Natural killer cell (primary cell): ENCODE results near the gene TERC. TPM values are rescaled to one million over a fixed set of nuclear protein-coding genes. Genes with fewer than 3 reads are reported as not detected.
A peak's percentile ranks its signal among the peaks of the same experiment; 100 is the strongest.

ENCODE experiments used
- ATAC-seq, 3 donors: fragments of 150-1000 bp in 2 of 3; fragments of 200-7000 bp in 1 of 3; cut with Tn5 transposase; 1 replicate in 1 of 3; 2 replicates in 2 of 3; pipeline ENCODE4 v1.10.0; 2021; ENCODE audit warnings: mild to moderate bottlenecking in 2 of 3, moderate library complexity in 2 of 3
- DNase-seq, 2 donors: peaks; one replicate each; pipeline versions ENCODE4 v3.0.0 to v3.0.0-alpha.2; 2013 to 2021; ENCODE audit warnings: mixed read lengths in 1 of 2
- H3K27ac ChIP-seq: one replicate; pipeline ENCODE4 v1.5.1; 2013; ENCODE audit warnings: mild to moderate bottlenecking, low read length
- H3K27me3 ChIP-seq: one replicate; pipeline ENCODE4 v1.6.1; 2013; ENCODE audit warnings: low read length; ENCODE audit not compliant: control insufficient read depth, insufficient read depth
- H3K36me3 ChIP-seq: one replicate; pipeline ENCODE4 v1.6.1; 2013; ENCODE audit warnings: low read length; ENCODE audit not compliant: control insufficient read depth, insufficient read depth
- H3K4me1 ChIP-seq: one replicate; pipeline ENCODE4 v1.6.1; 2013; ENCODE audit warnings: low read length; ENCODE audit not compliant: control insufficient read depth, insufficient read depth
- H3K4me3 ChIP-seq: one replicate; pipeline ENCODE4 v1.5.1; 2013; ENCODE audit warnings: low read length
- H3K9me3 ChIP-seq: one replicate; pipeline ENCODE4 v1.6.1; 2013; ENCODE audit warnings: low read length; ENCODE audit not compliant: control insufficient read depth, insufficient read depth
- H3K27ac Mint-ChIP-seq, 2 donors: one replicate each; pipeline ENCODE4 v1.8.0; 2022; ENCODE audit warnings: mild to moderate bottlenecking in 2 of 2, mixed read lengths in 2 of 2, moderate library complexity in 1 of 2
- H3K27me3 Mint-ChIP-seq, 2 donors: one replicate each; pipeline ENCODE4 v1.8.0; 2022; ENCODE audit warnings: low read depth in 2 of 2, mixed read lengths in 2 of 2
- H3K36me3 Mint-ChIP-seq: one replicate; pipeline ENCODE4 v1.8.0; 2022; ENCODE audit warnings: mixed read lengths
- H3K4me1 Mint-ChIP-seq, 2 donors: one replicate each; pipeline ENCODE4 v1.8.0; 2022; ENCODE audit warnings: mixed read lengths in 2 of 2
- H3K4me3 Mint-ChIP-seq: one replicate; pipeline ENCODE4 v1.8.0; 2022; ENCODE audit warnings: mild to moderate bottlenecking, moderate library complexity, mixed read lengths
- H3K9me3 Mint-ChIP-seq, 2 donors: one replicate each; pipeline ENCODE4 v1.8.0; 2022; ENCODE audit warnings: mixed read lengths in 2 of 2
- CTCF ChIP-seq: fragments of 200-600 bp; IDR thresholded peaks from one replicate; pipeline ENCODE4 v1.8.0; 2022; ENCODE audit warnings: antibody characterized with exemption
- WGBS: methylation state at CpG from one replicate; pipeline ENCODE4 v1.1.7; 2013; ENCODE audit warnings: missing lambda C conversion rate; ENCODE audit not compliant: insufficient coverage; 5-methylcytosine and 5-hydroxymethylcytosine counted together
- intact Hi-C: fragments of 100-400 bp; cut with micrococcal nuclease; formaldehyde crosslinking; loops from one replicate; pipeline ENCODE4 v1.14.2; 2022
- total RNA-seq, 4 donors: library from RNA; stranded (reverse); fragments of 120-200 nt in 1 of 4; gene quantifications; one replicate each; pipeline versions ENCODE4 v1.2.3 to v1.2.4, GENCODE V29; 2013 to 2022

The TERC gene
- total RNA-seq, 3 donors from 2014 or later (not counting 1 experiment from before 2014, with no cell fraction given): 0.92 to 2.7 (median 1.3) TPM

DNA sequence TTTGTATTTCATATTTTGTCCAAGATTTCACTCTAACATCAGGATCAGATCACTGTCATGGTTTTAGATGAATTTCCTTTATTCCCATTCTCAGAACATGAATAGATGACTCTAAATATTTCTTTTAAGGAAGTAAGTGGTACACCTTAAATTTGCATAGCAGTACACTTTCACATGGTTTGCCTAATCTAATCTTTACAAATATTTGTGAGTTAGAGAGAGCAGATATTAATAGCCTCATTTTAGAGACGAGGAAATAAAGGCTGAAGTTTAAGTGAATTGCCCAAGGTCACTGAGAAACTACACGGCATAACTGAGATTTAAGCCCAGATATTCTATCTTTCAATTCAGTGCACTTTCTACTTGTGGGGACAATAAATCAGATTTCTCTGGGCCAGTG, 14.2 kb downstream of the TERC start:
- H3K27ac Mint-ChIP-seq: no peak overlapping the region
- WGBS: 73% methylated on average over 2 of the region's 2 CpGs
- H3K27me3 Mint-ChIP-seq: peaks cover 35 to 41% of the 10 kb centered on the region in 2 donors
- no peaks in the 10 kb centered on the region for H3K9me3 Mint-ChIP-seq
- H3K36me3 Mint-ChIP-seq: no peaks in the 10 kb centered on the region
- no peak for ATAC-seq
- Histone ChIP-seq H3K4me3 (no peak overlapping the region), H3K27me3 (peaks cover 13% of the 10 kb centered on the region), H3K36me3 (no peaks in the 10 kb centered on the region), H3K9me3 (no peaks in the 10 kb centered on the region), H3K27ac (no peak overlapping the region), H3K4me1 (no peaks in the 10 kb centered on the region)
- DNase-seq: no peak
- H3K4me1 Mint-ChIP-seq: no peaks in the 10 kb centered on the region
- TF ChIP-seq CTCF: no peak
- no peak overlapping the region for H3K4me3 Mint-ChIP-seq
- intact Hi-C loops: no loop called here

DNA sequence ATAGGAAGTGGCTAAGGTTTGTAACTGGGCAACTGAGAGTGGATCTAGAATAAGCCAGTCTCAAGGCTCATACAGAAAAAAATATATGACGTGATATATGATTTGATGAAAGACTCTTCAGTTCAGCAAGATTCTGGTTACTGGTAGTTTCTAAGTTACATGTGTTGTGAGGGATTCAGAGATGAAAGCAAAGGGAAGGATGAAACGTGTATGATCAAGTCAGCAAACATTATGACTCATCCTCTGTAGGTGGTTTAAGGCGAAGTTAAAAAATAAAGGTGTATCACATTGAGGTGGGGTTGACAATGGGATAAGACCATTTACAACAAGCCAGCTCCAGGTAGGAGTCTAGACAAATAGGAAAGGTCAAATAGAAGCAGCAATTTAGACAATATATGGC, 16.2 kb downstream of the TERC start:
- no peak overlapping the region for H3K27ac Mint-ChIP-seq
- H3K4me3 Mint-ChIP-seq: no peak overlapping the region
- Histone ChIP-seq H3K27ac (no peak overlapping the region), H3K4me1 (no peaks in the 10 kb centered on the region), H3K27me3 (peaks cover 13% of the 10 kb centered on the region), H3K36me3 (no peaks in the 10 kb centered on the region), H3K4me3 (no peak overlapping the region), H3K9me3 (no peaks in the 10 kb centered on the region)
- H3K4me1 Mint-ChIP-seq: no peaks in the 10 kb centered on the region
- DNase-seq: no peak
- WGBS: 52% methylated on average over 3 of the region's 3 CpGs
- intact Hi-C loops: no loop called here
- no peak for TF ChIP-seq CTCF
- no peaks in the 10 kb centered on the region for H3K36me3 Mint-ChIP-seq
- peaks cover 35 to 41% of the 10 kb centered on the region in 2 donors for H3K27me3 Mint-ChIP-seq
- ATAC-seq: no peak
- H3K9me3 Mint-ChIP-seq: no peaks in the 10 kb centered on the region

DNA sequence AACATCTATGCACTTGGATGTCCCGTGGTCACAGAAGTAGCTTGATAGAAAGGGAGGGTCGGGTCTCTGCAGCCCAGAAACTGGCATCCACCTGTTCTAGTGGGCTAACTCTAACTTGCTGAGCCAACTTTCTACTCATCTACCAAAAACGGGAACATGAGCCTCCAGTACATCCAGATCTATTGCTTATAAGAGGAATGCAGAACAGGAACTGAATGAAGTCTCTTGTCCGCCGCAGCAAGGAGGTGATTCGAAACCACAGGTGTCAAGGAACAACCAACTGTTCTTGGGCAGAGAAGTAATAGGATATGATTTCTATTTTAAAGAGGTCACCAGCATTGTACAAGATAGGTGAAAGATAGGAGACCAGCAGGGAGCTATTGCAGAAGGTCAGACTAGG, 17.9 kb downstream of the TERC start:
- no peak for TF ChIP-seq CTCF
- no peak overlapping the region for H3K4me3 ChIP-seq
- peaks cover 8% of the 10 kb centered on the region for H3K27me3 ChIP-seq
- Mint-ChIP-seq H3K27me3 (peaks cover 30 to 37% of the 10 kb centered on the region in 2 donors), H3K36me3 (no peaks in the 10 kb centered on the region), H3K4me3 (no peak overlapping the region), H3K9me3 (no peaks in the 10 kb centered on the region), H3K4me1 (no peaks in the 10 kb centered on the region), H3K27ac (no peak overlapping the region)
- no peaks in the 10 kb centered on the region for H3K9me3 ChIP-seq
- no peak for DNase-seq
- H3K4me1 ChIP-seq: no peaks in the 10 kb centered on the region
- 19% methylated on average over 6 of the region's 6 CpGs for WGBS
- H3K36me3 ChIP-seq: no peaks in the 10 kb centered on the region
- ATAC-seq: no peak
- H3K27ac ChIP-seq: no peak overlapping the region
- intact Hi-C loops: no loop called here

DNA sequence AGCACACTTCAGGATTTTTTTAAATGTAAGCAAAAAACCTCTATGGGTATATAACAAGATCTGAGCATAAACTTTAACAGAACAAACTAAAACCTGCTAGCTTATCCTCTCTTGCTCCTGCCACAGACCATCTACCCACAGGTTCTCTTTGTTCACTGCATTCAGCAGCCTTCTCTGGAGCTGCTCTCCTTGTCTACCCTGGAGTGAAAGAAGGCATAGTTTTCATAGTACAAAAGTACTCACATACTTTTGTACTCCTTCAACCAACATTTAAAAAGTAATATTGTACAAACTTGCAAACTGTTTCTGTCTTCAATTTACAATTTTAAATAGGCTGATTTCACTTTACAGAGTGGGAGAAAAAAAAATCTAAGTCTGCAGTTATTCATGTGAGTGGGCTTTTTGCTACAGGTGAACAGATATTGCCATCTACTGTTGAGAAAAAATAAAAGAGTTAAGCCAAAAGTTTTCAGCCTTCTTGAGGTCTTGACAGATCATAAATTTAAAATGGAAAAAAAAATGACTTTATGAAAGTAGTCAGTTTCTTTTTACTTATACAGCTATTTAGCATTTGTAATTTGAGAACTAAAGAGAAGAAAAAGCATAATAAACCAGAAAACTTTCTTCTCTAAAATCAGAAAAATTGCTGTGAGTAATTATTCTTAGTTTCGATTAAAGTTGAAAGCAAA, 20.4 kb downstream of the TERC start:
- Mint-ChIP-seq H3K9me3 (no peaks in the 10 kb centered on the region), H3K27ac (no peak overlapping the region), H3K4me3 (no peak overlapping the region), H3K27me3 (peaks cover 28 to 38% of the 10 kb centered on the region in 2 donors), H3K4me1 (no peaks in the 10 kb centered on the region), H3K36me3 (no peaks in the 10 kb centered on the region)
- Histone ChIP-seq H3K27me3 (peaks cover 7% of the 10 kb centered on the region), H3K27ac (no peak overlapping the region), H3K4me1 (no peaks in the 10 kb centered on the region), H3K36me3 (no peaks in the 10 kb centered on the region), H3K4me3 (no peak overlapping the region), H3K9me3 (no peaks in the 10 kb centered on the region)
- DNase-seq (peak in 1 of 2 donors; percentile 21), ATAC-seq (no peak)
- no peak for TF ChIP-seq CTCF
- intact Hi-C loops: no loop called here
- no CpG with 5 or more reads among the region's 1 CpG for WGBS
